ENCODE data around the gene MAPK8IP2.

GRCh38 chr22:50577987-50578775 is 22.4 kb upstream of the MAPK8IP2 start, which contains the start of gene CPT1B:
- TF ChIP-seq, protein P1, sequence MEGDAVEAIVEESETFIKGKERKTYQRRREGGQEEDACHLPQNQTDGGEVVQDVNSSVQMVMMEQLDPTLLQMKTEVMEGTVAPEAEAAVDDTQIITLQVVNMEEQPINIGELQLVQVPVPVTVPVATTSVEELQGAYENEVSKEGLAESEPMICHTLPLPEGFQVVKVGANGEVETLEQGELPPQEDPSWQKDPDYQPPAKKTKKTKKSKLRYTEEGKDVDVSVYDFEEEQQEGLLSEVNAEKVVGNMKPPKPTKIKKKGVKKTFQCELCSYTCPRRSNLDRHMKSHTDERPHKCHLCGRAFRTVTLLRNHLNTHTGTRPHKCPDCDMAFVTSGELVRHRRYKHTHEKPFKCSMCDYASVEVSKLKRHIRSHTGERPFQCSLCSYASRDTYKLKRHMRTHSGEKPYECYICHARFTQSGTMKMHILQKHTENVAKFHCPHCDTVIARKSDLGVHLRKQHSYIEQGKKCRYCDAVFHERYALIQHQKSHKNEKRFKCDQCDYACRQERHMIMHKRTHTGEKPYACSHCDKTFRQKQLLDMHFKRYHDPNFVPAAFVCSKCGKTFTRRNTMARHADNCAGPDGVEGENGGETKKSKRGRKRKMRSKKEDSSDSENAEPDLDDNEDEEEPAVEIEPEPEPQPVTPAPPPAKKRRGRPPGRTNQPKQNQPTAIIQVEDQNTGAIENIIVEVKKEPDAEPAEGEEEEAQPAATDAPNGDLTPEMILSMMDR (IDR thresholded peaks at IDR 0.05): no peak
- TF ChIP-seq EP300 (IDR thresholded peaks at IDR 0.05): no peak
